Myocyte (in vitro differentiated cells): ENCODE measurements around the gene ALDOB. TPM values are rescaled to one million over a fixed set of nuclear protein-coding genes. Genes with fewer than 3 reads are reported as not detected.
"Not testable (repeated sequence)": the region's sequence is repeated elsewhere in the genome, so short reads cannot be mapped to it uniquely, and the experiment has no call there.

Experiments
- DNase-seq: peaks from one replicate; pipeline ENCODE4 v3.0.0-alpha.2; 2012; ENCODE audit warnings: low read depth
- total RNA-seq: library from RNA; depleted of rRNA; stranded (reverse); fragments of >200 nt; gene quantifications from 2 replicates; pipeline ENCODE4 v1.2.3, GENCODE V29; 2014

Gene ALDOB
- total RNA-seq, 1 donor from 2014 or later: not detected

- DNase-seq: no peak
These were observed 47.0 kb downstream of the ALDOB start for GRCh38 chr9:101388507-101388993.

GRCh38 chr9:101387871-101388506 lies 47.6 kb downstream of the ALDOB start:
- peak; percentile 52 for DNase-seq

GRCh38 chr9:101384873-101385536 lies 50.6 kb downstream of the ALDOB start, which contains the start of gene BAAT:
TSS of gene BAAT (minus strand) at chr9:101385006. CDS start at chr9:101371404, 13,602 bp downstream.
- DNase-seq: not testable (repeated sequence)

- peak; percentile 17 for DNase-seq
These were observed 52.2 kb downstream of the ALDOB start for GRCh38 chr9:101383361-101383760.

GRCh38 chr9:101381833-101382342 lies 53.7 kb downstream of the ALDOB start:
- no peak for DNase-seq

- DNase-seq: no peak
These were observed 54.5 kb downstream of the ALDOB start for GRCh38 chr9:101381118-101381517.

- no peak for DNase-seq
These were observed 55.3 kb downstream of the ALDOB start for GRCh38 chr9:101380295-101380694.

GRCh38 chr9:101376111-101376848 lies 59.3 kb downstream of the ALDOB start:
- DNase-seq: peak; percentile 40

- DNase-seq: no peak
These were observed 60.0 kb downstream of the ALDOB start for GRCh38 chr9:101375546-101375945.

- DNase-seq: no peak
These were observed 63.1 kb downstream of the ALDOB start for GRCh38 chr9:101372327-101373118.

- no peak for DNase-seq
These were observed 63.8 kb downstream of the ALDOB start for GRCh38 chr9:101371813-101372212.

Other genes with a start within 250 kb of the ALDOB start
- 0.37 and 1.8 TPM in 2 replicates for gene BAAT, start 50.8 kb downstream of the ALDOB start, total RNA-seq
- gene MRPL50, start 37.2 kb downstream of the ALDOB start, total RNA-seq: 15.8 and 20.2 TPM in 2 replicates
- 19.0 and 23.7 TPM in 2 replicates for gene ZNF189, start 36.9 kb downstream of the ALDOB start, total RNA-seq
- 28.8 and 30.3 TPM in 2 replicates for gene RNF20, start 98.1 kb upstream of the ALDOB start, total RNA-seq
- not detected in 2 replicates for gene PPP3R2, start 159.2 kb upstream of the ALDOB start, total RNA-seq